HuH-7 (cell line): Measurements from ENCODE around the gene ADAM19.

ENCODE experiments used
- DNase-seq: peaks from one replicate; pipeline ENCODE4 v3.0.0; 2011; ENCODE audit warnings: low spot score

ADAM19 gene, protein sequence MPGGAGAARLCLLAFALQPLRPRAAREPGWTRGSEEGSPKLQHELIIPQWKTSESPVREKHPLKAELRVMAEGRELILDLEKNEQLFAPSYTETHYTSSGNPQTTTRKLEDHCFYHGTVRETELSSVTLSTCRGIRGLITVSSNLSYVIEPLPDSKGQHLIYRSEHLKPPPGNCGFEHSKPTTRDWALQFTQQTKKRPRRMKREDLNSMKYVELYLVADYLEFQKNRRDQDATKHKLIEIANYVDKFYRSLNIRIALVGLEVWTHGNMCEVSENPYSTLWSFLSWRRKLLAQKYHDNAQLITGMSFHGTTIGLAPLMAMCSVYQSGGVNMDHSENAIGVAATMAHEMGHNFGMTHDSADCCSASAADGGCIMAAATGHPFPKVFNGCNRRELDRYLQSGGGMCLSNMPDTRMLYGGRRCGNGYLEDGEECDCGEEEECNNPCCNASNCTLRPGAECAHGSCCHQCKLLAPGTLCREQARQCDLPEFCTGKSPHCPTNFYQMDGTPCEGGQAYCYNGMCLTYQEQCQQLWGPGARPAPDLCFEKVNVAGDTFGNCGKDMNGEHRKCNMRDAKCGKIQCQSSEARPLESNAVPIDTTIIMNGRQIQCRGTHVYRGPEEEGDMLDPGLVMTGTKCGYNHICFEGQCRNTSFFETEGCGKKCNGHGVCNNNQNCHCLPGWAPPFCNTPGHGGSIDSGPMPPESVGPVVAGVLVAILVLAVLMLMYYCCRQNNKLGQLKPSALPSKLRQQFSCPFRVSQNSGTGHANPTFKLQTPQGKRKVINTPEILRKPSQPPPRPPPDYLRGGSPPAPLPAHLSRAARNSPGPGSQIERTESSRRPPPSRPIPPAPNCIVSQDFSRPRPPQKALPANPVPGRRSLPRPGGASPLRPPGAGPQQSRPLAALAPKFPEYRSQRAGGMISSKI

GRCh38 chr5:157575381-157576020 lies at the start of gene ADAM19:
TSS of gene ADAM19 (minus strand) at chr5:157575775. CDS start at chr5:157575696, 79 bp downstream.
- DNase-seq: peak; percentile 44

DNA sequence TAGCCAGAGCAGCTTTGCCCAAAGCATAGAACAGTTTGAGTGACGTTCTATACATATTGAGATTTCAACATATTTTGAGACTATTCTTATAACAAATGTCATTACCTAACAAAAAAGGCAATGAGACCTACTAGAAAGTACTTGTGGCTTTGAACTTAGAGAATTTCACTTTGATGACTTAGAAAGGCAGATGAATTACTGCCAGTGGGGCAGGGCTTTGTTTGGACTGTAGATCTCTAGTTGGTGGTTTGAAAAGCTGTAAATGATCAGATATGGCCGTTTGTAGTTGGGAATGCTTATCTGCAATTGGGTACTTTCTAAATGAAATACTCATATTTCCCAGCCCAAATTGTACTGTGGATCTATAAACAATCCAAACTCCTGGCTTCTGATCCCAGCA lies 48.6 kb upstream of the ADAM19 start:
- DNase-seq: no peak

- no peak for DNase-seq
These were observed 45.2 kb upstream of the ADAM19 start for GRCh38 chr5:157620776-157621175.

GRCh38 chr5:157618191-157618765 lies 42.7 kb upstream of the ADAM19 start:
- no peak for DNase-seq

- no peak for DNase-seq
These were observed 41.2 kb upstream of the ADAM19 start for GRCh38 chr5:157616785-157617184.

DNA sequence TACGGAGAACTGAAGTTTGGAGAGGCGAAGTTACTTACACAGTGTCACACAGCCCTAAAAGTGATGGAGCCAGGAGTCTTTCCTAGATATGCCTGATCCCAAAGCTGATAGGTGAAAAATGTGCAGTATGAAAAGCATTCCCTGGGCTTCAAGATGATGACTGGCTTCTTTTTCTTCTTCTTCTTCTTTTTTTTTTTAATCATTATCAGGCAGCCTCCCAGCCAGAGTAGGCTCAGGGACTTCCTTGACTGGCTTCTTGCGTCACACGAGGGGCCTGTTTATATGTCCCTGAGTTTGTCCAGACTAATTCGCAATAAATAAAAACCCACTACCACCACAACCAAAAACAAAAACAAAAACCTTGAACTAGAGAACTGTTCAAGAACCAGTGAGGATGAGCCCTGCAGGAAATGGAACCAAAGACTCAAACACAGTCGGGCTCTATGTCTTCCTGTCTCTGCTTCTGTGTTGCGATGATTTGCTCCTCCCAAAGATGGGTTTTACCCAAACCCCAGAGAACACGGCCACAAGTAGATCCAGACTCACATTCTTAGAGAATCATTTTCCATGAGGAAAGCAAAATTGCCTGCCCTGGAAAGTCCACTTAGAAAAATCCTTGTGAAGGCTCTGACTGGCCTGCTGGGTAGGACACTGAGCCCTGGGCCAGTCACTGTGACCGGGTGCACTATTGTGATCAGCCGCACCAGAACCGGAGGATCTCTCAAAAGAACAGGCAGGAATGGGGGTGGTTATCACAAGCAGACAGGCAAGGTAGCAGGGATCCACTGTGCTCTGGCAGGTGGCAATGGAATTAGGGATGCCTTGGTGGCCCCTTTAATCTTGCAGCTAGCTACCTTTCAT lies 38.0 kb upstream of the ADAM19 start:
- no peak for DNase-seq

- no peak for DNase-seq
These were observed 37.0 kb upstream of the ADAM19 start for GRCh38 chr5:157612581-157612980.

GRCh38 chr5:157611571-157612476 lies 36.2 kb upstream of the ADAM19 start:
- DNase-seq: no peak

- no peak for DNase-seq
These were observed 35.4 kb upstream of the ADAM19 start for GRCh38 chr5:157610990-157611389.

DNA sequence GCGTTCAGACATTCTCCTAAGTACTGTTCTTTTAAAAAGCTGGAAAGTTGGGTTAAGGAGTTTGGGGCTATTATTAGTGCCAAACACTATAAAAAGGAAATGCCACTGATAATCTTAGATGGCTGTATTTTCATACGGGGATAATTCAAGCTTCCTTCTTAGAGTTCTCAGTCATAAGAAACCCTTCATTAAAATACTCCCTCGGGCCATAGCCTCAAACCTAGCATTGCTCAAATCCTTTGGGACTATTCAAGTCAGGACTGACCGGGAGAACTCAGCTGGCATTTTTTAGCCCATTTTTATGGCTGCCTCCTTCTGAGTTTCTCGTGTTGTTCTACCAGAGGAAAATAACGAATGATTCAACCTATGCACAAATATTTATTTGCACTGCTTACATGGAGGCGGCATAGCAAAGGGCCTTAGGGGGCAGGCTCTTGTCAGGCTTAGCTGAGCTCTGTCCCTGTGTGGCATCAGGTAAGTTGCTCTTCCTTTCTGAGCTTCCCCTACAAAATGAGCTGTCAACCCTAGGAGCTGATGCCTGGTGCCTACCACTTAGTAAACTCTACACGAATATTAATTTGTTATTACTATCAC lies 33.5 kb upstream of the ADAM19 start:
- DNase-seq: no peak

GRCh38 chr5:157607371-157608161 lies 32.0 kb upstream of the ADAM19 start:
- DNase-seq: no peak

DNA sequence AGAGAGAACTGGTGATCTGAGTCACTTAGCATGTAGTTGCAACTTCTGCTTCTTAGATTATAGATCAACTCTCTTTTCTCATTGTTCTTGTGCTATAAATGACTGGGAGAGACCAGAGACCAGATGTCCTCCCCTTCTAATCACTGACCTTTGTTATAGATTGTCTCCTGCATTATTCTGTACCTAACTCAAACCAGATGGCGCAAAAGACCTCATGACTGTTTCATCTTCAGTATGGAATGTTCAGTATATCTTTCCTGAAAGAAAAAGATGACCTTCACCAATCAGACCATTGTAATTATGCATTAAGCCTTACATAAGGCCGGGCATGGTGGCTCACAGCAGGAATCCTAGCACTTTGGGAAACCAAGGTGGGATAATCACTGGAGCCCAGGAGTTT lies 30.5 kb upstream of the ADAM19 start:
- DNase-seq: no peak

- DNase-seq: no peak
These were observed 28.0 kb upstream of the ADAM19 start for GRCh38 chr5:157603333-157604190.

- DNase-seq: no peak
These were observed 26.9 kb upstream of the ADAM19 start for GRCh38 chr5:157602505-157602904.

GRCh38 chr5:157600252-157600651 lies 24.7 kb upstream of the ADAM19 start:
- no peak for DNase-seq

DNA sequence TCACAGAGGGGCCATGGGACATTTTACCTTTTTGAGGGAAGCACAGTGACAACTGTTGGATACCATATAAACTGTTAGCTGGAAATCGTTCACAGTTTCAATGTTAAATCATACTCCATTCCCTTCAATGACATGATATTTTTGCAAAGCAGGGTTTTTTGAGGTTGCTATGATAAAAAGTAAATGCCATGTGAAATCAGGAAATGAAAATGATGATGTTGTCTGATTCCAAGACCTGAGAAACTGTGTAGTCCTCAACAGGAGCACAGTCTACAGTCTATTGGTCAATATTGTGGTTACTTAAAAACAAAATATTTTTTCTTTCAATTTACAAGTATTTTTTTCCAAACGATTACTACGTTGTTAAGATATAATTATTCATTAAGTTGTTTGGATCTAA lies 24.0 kb upstream of the ADAM19 start:
- DNase-seq: no peak

DNA sequence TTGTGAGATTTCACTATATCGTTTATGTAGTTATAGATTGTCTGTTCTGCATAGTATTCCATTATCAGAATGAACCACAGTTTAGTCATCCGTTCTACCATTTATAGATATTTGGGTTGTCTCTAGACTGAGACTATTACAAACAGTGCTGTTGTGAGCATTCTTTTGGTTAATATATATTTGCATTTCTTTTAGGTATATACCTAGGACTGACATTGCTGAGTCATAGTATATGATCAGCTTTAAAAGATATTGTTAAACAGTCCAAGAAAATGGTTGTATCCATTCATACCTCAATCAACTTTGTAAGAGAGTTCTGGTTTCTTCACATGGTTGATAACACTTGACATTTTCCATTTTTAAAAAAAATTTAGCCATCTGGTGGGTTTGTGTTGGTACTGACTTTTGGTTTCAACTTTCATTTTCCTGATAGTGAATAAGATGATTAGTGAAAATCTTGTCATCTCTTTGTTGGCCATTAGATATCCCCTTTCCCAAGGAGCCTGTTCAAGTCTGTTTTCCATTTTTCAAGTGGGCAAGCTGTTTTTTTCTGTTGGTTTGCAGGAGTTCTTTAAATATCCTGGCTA lies 22.9 kb upstream of the ADAM19 start:
- DNase-seq: no peak

GRCh38 chr5:157597277-157597676 lies 21.7 kb upstream of the ADAM19 start:
- DNase-seq: no peak
